NT2/D1 (cell line): ENCODE data around the gene RNU1-4.
"Not testable (repeated sequence)": the region's sequence is repeated elsewhere in the genome, so short reads cannot be mapped to it uniquely, and the experiment has no call there.

Experiments used
- SUZ12 ChIP-seq: IDR thresholded peaks from 2 replicates; pipeline ENCODE4 v1.6.1; 2011; ENCODE audit not compliant: insufficient read length, insufficient read depth; ENCODE audit errors: extremely low read depth
- ZNF274 ChIP-seq: IDR thresholded peaks from 2 replicates; pipeline ENCODE4 v1.6.1; 2011; ENCODE audit warnings: mild to moderate bottlenecking, low read depth, low read length

DNA sequence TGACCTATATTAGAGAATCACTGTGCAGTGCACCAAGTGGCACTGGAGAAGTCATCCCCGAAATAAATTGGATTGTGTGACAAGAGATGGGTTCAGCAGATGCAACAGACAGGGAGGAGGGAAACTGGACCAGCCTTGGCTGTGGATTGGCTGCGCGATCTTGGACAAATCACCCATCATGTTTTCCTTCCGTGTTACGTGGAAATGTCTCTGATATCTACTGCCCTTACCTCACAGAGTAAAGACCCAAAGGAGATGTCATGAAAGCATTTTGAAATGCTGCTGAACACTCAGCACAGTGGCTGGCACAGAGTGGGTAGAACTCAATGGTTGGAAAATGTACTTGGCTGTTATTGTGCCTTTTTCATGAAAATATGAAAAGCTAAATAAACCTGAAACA, 39.2 kb downstream of the RNU1-4 start:
- not testable (repeated sequence) for TF ChIP-seq ZNF274, SUZ12
